GM12878 (cell line): ENCODE measurements around the gene YTHDF1. TPM values are rescaled to one million over a fixed set of nuclear protein-coding genes. Genes with fewer than 3 reads are reported as not detected.

Experiments used
- BCL11A ChIP-seq: IDR thresholded peaks from 2 replicates; pipeline ENCODE4 v1.6.1; 2011; ENCODE audit warnings: low read depth, low read length
- NR2F1 ChIP-seq: fragments of 450-650 bp; conservative IDR thresholded peaks from 2 replicates; pipeline ENCODE4 v1.6.1; 2017; ENCODE audit warnings: mild to moderate bottlenecking
- polyA plus RNA-seq, 11 experiments: library from polyadenylated mRNA; depleted of rRNA in 4 of 11; unstranded in 6 of 11; stranded (reverse) in 5 of 11; fragments of >200 nt; fragmentation: Nextera tagmentation in 4 of 11; fragmentation: Illumina TruSeq in 1 of 11; extraction: Ambion mirVana in 4 of 11; extraction: Trizol in 1 of 11; gene quantifications; 1 replicate in 1 of 11; 2 replicates in 10 of 11; pipeline versions ENCODE4 v1.2.1 to v1.2.3, GENCODE V29; 2011 to 2016; ENCODE audit warnings: inconsistent platforms in 2 of 11, missing spikeins in 2 of 11, low read depth in 1 of 11
- total RNA-seq, 4 experiments: library from RNA; depleted of rRNA in 3 of 4; stranded (reverse); fragments of >200 nt in 3 of 4; fragmentation: Illumina TruSeq in 1 of 4; extraction: Trizol in 1 of 4; gene quantifications; 2 replicates each; pipeline versions ENCODE4 v1.2.1 to v1.2.3, GENCODE V29; 2013 to 2021
- TF ChIP-seq, protein P1 (sequence below): fragments of 450-650 bp; formaldehyde crosslinking; IDR thresholded peaks from 2 replicates; pipeline ENCODE4 v1.5.0; 2022; ENCODE audit warnings: mild to moderate bottlenecking, missing genetic modification characterization
- TF ChIP-seq, protein P2 (sequence below): IDR thresholded peaks from 2 replicates; pipeline ENCODE4 v1.6.1; 2012; ENCODE audit warnings: low read depth, low read length, improper control_type of control experiment
- TF ChIP-seq, protein P3 (sequence below), 3 experiments: IDR thresholded peaks in 2 of 3; conservative IDR thresholded peaks in 1 of 3; 2 replicates each; pipeline ENCODE4 v1.5.1; 2011; ENCODE audit warnings: low read depth in 3 of 3, low read length in 3 of 3, mild to moderate bottlenecking in 3 of 3, control low read depth in 2 of 3, moderate library complexity in 2 of 3, inconsistent platforms in 1 of 3, mixed read lengths in 1 of 3; ENCODE audit not compliant: control insufficient read depth in 2 of 3, insufficient read depth in 1 of 3; ENCODE audit errors: extremely low read depth in 1 of 3
- TF ChIP-seq, protein P4 (sequence below): IDR thresholded peaks from 2 replicates; pipeline ENCODE4 v1.6.1; 2012; ENCODE audit warnings: low read depth, low read length, improper control_type of control experiment

YTHDF1 gene
- total and polyA plus RNA-seq, 10 of the 15 experiments (the other 5 are each of a cell fraction or from before 2014, with no cell fraction given) = 4.6 to 37.8 (median 20.5) TPM

DNA sequence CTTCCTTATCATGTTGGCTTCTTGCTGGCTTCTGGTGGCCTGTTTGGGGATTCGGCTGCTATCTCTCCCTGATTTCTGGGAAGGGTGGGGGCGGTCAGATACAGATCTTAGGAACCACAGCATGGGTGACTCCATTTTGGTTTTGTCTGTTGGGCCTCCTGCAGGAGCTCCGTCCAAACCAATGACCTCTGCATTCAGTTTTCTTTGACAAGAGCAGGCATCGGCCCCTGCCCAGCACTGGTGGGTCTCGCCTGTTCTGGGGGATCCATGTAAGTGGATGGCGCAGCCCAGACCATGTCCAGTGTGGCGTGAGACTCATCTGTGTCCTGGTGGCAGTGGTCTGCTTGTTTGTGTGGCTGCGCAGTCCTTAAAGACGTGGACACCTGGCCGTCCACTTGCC lies 48.1 kb upstream of the YTHDF1 start (continued):
- TF ChIP-seq BCL11A (no peak), NR2F1 (no peak)
- TF ChIP-seq, protein P1, sequence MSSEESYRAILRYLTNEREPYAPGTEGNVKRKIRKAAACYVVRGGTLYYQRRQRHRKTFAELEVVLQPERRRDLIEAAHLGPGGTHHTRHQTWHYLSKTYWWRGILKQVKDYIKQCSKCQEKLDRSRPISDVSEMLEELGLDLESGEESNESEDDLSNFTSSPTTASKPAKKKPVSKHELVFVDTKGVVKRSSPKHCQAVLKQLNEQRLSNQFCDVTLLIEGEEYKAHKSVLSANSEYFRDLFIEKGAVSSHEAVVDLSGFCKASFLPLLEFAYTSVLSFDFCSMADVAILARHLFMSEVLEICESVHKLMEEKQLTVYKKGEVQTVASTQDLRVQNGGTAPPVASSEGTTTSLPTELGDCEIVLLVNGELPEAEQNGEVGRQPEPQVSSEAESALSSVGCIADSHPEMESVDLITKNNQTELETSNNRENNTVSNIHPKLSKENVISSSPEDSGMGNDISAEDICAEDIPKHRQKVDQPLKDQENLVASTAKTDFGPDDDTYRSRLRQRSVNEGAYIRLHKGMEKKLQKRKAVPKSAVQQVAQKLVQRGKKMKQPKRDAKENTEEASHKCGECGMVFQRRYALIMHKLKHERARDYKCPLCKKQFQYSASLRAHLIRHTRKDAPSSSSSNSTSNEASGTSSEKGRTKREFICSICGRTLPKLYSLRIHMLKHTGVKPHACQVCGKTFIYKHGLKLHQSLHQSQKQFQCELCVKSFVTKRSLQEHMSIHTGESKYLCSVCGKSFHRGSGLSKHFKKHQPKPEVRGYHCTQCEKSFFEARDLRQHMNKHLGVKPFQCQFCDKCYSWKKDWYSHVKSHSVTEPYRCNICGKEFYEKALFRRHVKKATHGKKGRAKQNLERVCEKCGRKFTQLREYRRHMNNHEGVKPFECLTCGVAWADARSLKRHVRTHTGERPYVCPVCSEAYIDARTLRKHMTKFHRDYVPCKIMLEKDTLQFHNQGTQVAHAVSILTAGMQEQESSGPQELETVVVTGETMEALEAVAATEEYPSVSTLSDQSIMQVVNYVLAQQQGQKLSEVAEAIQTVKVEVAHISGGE (CRISPR knock-in tag) = no peak
- TF ChIP-seq, protein P2, sequence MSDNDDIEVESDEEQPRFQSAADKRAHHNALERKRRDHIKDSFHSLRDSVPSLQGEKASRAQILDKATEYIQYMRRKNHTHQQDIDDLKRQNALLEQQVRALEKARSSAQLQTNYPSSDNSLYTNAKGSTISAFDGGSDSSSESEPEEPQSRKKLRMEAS = no peak
- TF ChIP-seq, protein P3, sequence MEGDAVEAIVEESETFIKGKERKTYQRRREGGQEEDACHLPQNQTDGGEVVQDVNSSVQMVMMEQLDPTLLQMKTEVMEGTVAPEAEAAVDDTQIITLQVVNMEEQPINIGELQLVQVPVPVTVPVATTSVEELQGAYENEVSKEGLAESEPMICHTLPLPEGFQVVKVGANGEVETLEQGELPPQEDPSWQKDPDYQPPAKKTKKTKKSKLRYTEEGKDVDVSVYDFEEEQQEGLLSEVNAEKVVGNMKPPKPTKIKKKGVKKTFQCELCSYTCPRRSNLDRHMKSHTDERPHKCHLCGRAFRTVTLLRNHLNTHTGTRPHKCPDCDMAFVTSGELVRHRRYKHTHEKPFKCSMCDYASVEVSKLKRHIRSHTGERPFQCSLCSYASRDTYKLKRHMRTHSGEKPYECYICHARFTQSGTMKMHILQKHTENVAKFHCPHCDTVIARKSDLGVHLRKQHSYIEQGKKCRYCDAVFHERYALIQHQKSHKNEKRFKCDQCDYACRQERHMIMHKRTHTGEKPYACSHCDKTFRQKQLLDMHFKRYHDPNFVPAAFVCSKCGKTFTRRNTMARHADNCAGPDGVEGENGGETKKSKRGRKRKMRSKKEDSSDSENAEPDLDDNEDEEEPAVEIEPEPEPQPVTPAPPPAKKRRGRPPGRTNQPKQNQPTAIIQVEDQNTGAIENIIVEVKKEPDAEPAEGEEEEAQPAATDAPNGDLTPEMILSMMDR (IDR thresholded peaks at IDR 0.05 in 2 of 3, conservative IDR thresholded peaks at IDR 0.05 in 1 of 3; ENCODE audit: control insufficient read depth in 2 of 3, extremely low read depth in 1 of 3, insufficient read depth in 1 of 3, low read depth in 3 of 3, low read length in 3 of 3) = no peak
- TF ChIP-seq, protein P4, sequence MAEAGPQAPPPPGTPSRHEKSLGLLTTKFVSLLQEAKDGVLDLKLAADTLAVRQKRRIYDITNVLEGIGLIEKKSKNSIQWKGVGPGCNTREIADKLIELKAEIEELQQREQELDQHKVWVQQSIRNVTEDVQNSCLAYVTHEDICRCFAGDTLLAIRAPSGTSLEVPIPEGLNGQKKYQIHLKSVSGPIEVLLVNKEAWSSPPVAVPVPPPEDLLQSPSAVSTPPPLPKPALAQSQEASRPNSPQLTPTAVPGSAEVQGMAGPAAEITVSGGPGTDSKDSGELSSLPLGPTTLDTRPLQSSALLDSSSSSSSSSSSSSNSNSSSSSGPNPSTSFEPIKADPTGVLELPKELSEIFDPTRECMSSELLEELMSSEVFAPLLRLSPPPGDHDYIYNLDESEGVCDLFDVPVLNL = no peak
- TF ChIP-seq, all 136 proteins: peak for 0
